HCT116 (cell line): ENCODE data around the gene UXS1.

Experiments
- CTCF ChIP-seq, 3 experiments: fragments of 200-600 bp in 1 of 3; sonication (generic) in 1 of 3; IDR thresholded peaks in 2 of 3; conservative IDR thresholded peaks in 1 of 3; 2 replicates each; pipeline ENCODE4 v1.5.1; 2012 to 2017; ENCODE audit warnings: low read depth in 2 of 3, low read length in 2 of 3, antibody characterized with exemption in 1 of 3, borderline replicate concordance in 1 of 3, control low read depth in 1 of 3, mild to moderate bottlenecking in 1 of 3, mixed read lengths in 1 of 3, mixed run types in 1 of 3, moderate library complexity in 1 of 3; ENCODE audit not compliant: insufficient read depth in 1 of 3
- EZH2 ChIP-seq: fragments of 200-600 bp; sonication (generic); IDR thresholded peaks from 2 replicates; pipeline ENCODE4 v1.6.1; 2017; ENCODE audit warnings: antibody characterized with exemption, mixed run types
- EZH2phosphoT487 ChIP-seq: fragments of 200-600 bp; IDR thresholded peaks from 2 replicates; pipeline ENCODE4 v1.6.1; 2018; ENCODE audit warnings: antibody characterized with exemption, borderline replicate concordance
- JUND ChIP-seq: IDR thresholded peaks from 2 replicates; pipeline ENCODE4 v1.6.1; 2012
- MAX ChIP-seq: IDR thresholded peaks from 2 replicates; pipeline ENCODE4 v1.6.1; 2012
- POLR2A ChIP-seq: IDR thresholded peaks from 2 replicates; pipeline ENCODE4 v1.7.0; 2011; ENCODE audit warnings: borderline replicate concordance; ENCODE audit not compliant: insufficient read depth, insufficient read length; ENCODE audit errors: extremely low read depth
- POLR2AphosphoS5 ChIP-seq: IDR thresholded peaks from 2 replicates; pipeline ENCODE4 v1.6.1; 2011; ENCODE audit warnings: mild to moderate bottlenecking, low read depth, low read length, moderate library complexity
- RAD21 ChIP-seq: IDR thresholded peaks from 2 replicates; pipeline ENCODE4 v1.6.1; 2012; ENCODE audit warnings: low read depth, mild to moderate bottlenecking
- SP1 ChIP-seq: IDR thresholded peaks from 2 replicates; pipeline ENCODE4 v1.6.1; 2012; ENCODE audit warnings: low read depth
- YY1 ChIP-seq: IDR thresholded peaks from 2 replicates; pipeline ENCODE4 v1.6.1; 2011; ENCODE audit warnings: low read length, low read depth, moderate library complexity, mild to moderate bottlenecking; ENCODE audit not compliant: insufficient replicate concordance; ENCODE audit errors: extremely low read depth
- ZBTB33 ChIP-seq: IDR thresholded peaks from 2 replicates; pipeline ENCODE4 v1.6.1; 2011; ENCODE audit warnings: mild to moderate bottlenecking, low read length, moderate library complexity; ENCODE audit not compliant: insufficient replicate concordance; ENCODE audit errors: extremely low read depth
- ZFX ChIP-seq: fragments of 450-650 bp; IDR thresholded peaks from 2 replicates; pipeline ENCODE4 v1.6.1; 2017

DNA sequence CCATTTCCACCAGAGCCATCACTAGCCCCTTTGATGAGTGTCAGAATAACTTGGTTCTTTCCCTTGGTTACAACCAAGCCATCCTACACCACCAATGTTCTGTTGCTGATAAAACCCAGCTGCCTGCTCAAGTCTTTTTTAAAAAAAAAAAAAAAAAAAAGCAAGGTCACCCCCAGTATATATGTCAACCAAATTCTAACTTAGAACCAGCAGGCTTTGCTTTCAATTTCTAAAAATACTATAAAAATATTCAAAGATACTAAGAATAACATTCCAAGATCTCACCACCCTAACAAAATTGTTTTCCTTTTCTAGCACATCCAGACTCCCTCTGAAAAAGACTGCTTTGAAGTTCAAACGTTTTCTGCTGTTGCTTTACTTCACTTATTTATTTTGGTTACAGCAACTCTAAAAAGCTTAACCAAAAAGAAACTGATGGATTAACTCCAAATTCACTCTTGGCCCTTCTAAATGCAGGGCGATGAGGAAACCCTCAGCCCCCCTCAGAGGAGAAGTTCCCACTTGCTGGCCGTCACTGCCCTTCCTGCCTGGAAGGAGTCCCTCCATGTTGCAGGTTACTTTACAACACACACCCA lies 10.9 kb downstream of the UXS1 start:
- TF ChIP-seq EZH2: no peak
- TF ChIP-seq CTCF (IDR thresholded peaks at IDR 0.05 in 2 of 3, conservative IDR thresholded peaks at IDR 0.05 in 1 of 3; ENCODE audit: borderline replicate concordance in 1 of 3, insufficient read depth in 1 of 3, low read depth in 2 of 3, low read length in 2 of 3): no peak
- no peak for TF ChIP-seq POLR2AphosphoS5
- TF ChIP-seq POLR2A: no peak
- no peak for TF ChIP-seq SP1
- TF ChIP-seq YY1: no peak
- no peak for TF ChIP-seq MAX
- no peak for TF ChIP-seq JUND
- no peak for TF ChIP-seq EZH2phosphoT487
- TF ChIP-seq RAD21: no peak
- no peak for TF ChIP-seq ZBTB33
- no peak for TF ChIP-seq ZFX
